Upper lobe of left lung (tissue), 4 donors: ENCODE data around the gene FCRL5.

Experiments used
- EP300 ChIP-seq, 4 donors: sonication (generic); formaldehyde crosslinking; IDR thresholded peaks; one replicate each; pipeline ENCODE4 v1.5.1; 2017; ENCODE audit warnings: antibody characterized with exemption in 4 of 4, control low read depth in 2 of 4
- POLR2A ChIP-seq, 4 donors: fragments of 450-650 bp; IDR thresholded peaks; one replicate each; pipeline ENCODE4 v1.5.1; 2016 to 2017; ENCODE audit warnings: antibody characterized with exemption in 4 of 4, mild to moderate bottlenecking in 2 of 4
- POLR2AphosphoS5 ChIP-seq, 2 donors: sonication (generic); formaldehyde crosslinking; IDR thresholded peaks; one replicate each; pipeline ENCODE4 v1.5.1; 2017; ENCODE audit warnings: antibody characterized with exemption in 2 of 2
- TF ChIP-seq, protein P1 (sequence below), 6 experiments: fragments of 450-650 bp in 4 of 6; fragments of 200-600 bp in 2 of 6; sonication (generic) in 2 of 6; IDR thresholded peaks; one replicate each; pipeline ENCODE4 v1.5.1; 2016 to 2019; ENCODE audit warnings: antibody characterized with exemption in 6 of 6

DNA sequence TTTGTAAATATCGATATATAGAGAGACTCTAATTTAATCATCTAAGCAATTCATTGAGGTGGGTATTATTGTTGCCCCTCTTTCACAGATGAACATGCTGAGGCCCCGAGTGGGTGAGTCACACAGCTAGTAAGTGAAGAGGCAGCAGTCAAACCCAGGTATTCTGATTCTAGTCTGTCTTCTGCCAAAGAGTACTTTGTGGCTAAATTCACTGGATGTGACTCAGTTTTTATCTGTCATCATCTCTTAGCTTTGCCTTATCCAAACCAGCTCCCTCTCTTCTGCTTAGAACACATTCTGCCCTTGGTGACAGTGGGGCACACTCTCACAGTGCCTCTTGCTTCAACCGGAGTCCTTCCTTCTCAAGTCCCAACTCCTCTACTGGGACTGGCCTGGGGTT is 11.5 kb downstream of the FCRL5 start:
- TF ChIP-seq POLR2A (IDR thresholded peaks at IDR 0.05) (no peak), POLR2AphosphoS5 (IDR thresholded peaks at IDR 0.05) (no peak), EP300 (IDR thresholded peaks at IDR 0.05) (no peak)
- TF ChIP-seq, protein P1, sequence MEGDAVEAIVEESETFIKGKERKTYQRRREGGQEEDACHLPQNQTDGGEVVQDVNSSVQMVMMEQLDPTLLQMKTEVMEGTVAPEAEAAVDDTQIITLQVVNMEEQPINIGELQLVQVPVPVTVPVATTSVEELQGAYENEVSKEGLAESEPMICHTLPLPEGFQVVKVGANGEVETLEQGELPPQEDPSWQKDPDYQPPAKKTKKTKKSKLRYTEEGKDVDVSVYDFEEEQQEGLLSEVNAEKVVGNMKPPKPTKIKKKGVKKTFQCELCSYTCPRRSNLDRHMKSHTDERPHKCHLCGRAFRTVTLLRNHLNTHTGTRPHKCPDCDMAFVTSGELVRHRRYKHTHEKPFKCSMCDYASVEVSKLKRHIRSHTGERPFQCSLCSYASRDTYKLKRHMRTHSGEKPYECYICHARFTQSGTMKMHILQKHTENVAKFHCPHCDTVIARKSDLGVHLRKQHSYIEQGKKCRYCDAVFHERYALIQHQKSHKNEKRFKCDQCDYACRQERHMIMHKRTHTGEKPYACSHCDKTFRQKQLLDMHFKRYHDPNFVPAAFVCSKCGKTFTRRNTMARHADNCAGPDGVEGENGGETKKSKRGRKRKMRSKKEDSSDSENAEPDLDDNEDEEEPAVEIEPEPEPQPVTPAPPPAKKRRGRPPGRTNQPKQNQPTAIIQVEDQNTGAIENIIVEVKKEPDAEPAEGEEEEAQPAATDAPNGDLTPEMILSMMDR (IDR thresholded peaks at IDR 0.05), result no peak
